Fibroblast of lung (primary cell): ENCODE results near the gene SSH2. TPM values are rescaled to one million over a fixed set of nuclear protein-coding genes. Genes with fewer than 3 reads are reported as not detected.

Source experiments
- DNase-seq, 2 donors: peaks; one replicate each; pipeline versions ENCODE4 v3.0.0 to v3.0.0-alpha.2; 2010; ENCODE audit warnings: low read depth in 2 of 2
- H2AFZ ChIP-seq: 2 replicates; pipeline ENCODE4 v1.5.1; 2012; ENCODE audit warnings: low read length, control low read depth, inconsistent platforms
- H3K27ac ChIP-seq: 2 replicates; pipeline ENCODE4 v1.5.1; 2011; ENCODE audit warnings: low read length, control low read depth; ENCODE audit not compliant: insufficient read depth
- H3K27me3 ChIP-seq: 2 replicates; pipeline ENCODE4 v1.5.1; 2011; ENCODE audit warnings: mild to moderate bottlenecking, low read length; ENCODE audit not compliant: control insufficient read depth, insufficient read depth
- H3K36me3 ChIP-seq: 2 replicates; pipeline ENCODE4 v1.5.1; 2011; ENCODE audit warnings: low read length; ENCODE audit not compliant: control insufficient read depth, insufficient read depth
- H3K4me1 ChIP-seq: 2 replicates; pipeline ENCODE4 v1.5.1; 2011; ENCODE audit warnings: low read length; ENCODE audit not compliant: control insufficient read depth, insufficient read depth; ENCODE audit errors: extremely low read depth
- H3K4me2 ChIP-seq: 2 replicates; pipeline ENCODE4 v1.5.1; 2011; ENCODE audit warnings: low read length, control low read depth; ENCODE audit not compliant: insufficient read depth; ENCODE audit errors: extremely low read depth
- H3K4me3 ChIP-seq, 4 experiments: fragments of 200-600 bp in 1 of 4; sonication (generic) in 1 of 4; replicated peaks in 1 of 4; 2 replicates each; pipeline ENCODE4 v1.5.1; 2011 to 2016; ENCODE audit warnings: low read length in 4 of 4, low read depth in 3 of 4, mild to moderate bottlenecking in 3 of 4, control low read depth in 2 of 4, inconsistent platforms in 1 of 4, mixed read lengths in 1 of 4; ENCODE audit not compliant: insufficient read depth in 1 of 4; ENCODE audit errors: control extremely low read depth in 1 of 4
- H3K79me2 ChIP-seq: 2 replicates; pipeline ENCODE4 v1.5.1; 2012; ENCODE audit warnings: mild to moderate bottlenecking, low read length, inconsistent platforms; ENCODE audit not compliant: control insufficient read depth, insufficient read depth
- H3K9ac ChIP-seq: 2 replicates; pipeline ENCODE4 v1.5.1; 2011; ENCODE audit warnings: mild to moderate bottlenecking, low read length, control low read depth; ENCODE audit not compliant: insufficient read depth
- H3K9me3 ChIP-seq: 2 replicates; pipeline ENCODE4 v1.5.1; 2012; ENCODE audit warnings: low read depth, low read length; ENCODE audit not compliant: control insufficient read depth, insufficient read depth
- H4K20me1 ChIP-seq: 2 replicates; pipeline ENCODE4 v1.5.1; 2011; ENCODE audit warnings: low read length; ENCODE audit not compliant: control insufficient read depth, insufficient read depth; ENCODE audit errors: extremely low read depth
- CTCF ChIP-seq, 2 donors: IDR thresholded peaks in 1 of 2; conservative IDR thresholded peaks in 1 of 2; 1 replicate in 1 of 2; 2 replicates in 1 of 2; pipeline ENCODE4 v1.5.1; 2011 to 2012; ENCODE audit warnings: low read length in 2 of 2, control low read depth in 1 of 2, inconsistent platforms in 1 of 2, low read depth in 1 of 2, mild to moderate bottlenecking in 1 of 2
- EZH2 ChIP-seq: IDR thresholded peaks from 2 replicates; pipeline ENCODE4 v1.5.1; 2012; ENCODE audit warnings: low read length, control low read depth, mild to moderate bottlenecking; ENCODE audit errors: missing control alignments
- polyA plus RNA-seq, 2 donors: library from polyadenylated mRNA; depleted of rRNA in 1 of 2; stranded (reverse) in 1 of 2; unstranded in 1 of 2; fragments of >200 nt; gene quantifications; 2 replicates each; pipeline ENCODE4 v1.2.1, GENCODE V29; 2011 to 2012; ENCODE audit warnings: missing spikeins in 1 of 2
- total RNA-seq: library from RNA; depleted of rRNA; stranded (reverse); fragments of >200 nt; gene quantifications from 2 replicates; pipeline ENCODE4 v1.2.1, GENCODE V29; 2014

The SSH2 gene
- total and polyA plus RNA-seq, 2 donors (not counting 1 experiment from before 2014, with no cell fraction given) = 21.0 to 30.2 TPM

DNA sequence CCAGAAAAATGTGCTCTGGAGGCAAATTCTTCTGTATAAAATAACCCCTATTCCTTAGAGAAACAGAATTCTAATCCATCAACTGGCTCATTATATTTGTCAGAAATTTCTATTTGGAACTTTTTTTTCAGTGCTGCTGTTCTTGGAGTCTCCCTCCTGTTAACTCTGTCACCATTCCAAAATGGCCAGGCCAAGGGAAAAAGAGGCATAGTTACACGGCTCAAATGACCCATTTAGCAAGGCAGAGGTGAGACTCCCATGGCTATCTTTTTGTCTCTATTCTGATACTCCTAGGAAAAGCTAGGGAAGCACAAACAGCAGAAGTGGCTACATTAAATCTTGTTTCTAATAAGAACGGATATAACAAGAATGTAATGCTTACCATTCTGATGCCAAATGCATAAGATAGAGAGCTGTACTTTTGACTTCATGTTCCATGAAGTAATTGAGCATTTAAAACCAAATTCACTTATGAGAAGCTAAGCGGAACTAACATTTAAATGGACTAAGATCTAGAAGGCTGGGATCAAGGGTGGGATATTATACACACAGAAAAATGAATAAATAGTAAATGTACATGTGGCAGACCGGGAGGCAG is 242.9 kb downstream of the SSH2 start:
- no peaks in the 10 kb centered on the region for H3K79me2 ChIP-seq
- no peak overlapping the region for H3K4me3 ChIP-seq
- no peaks in the 10 kb centered on the region for H3K27me3 ChIP-seq
- no peak overlapping the region for H3K27ac ChIP-seq
- no peak overlapping the region for H3K4me2 ChIP-seq
- no peak overlapping the region for H2AFZ ChIP-seq
- H3K9ac ChIP-seq = no peak overlapping the region
- no peak for DNase-seq
- H3K9me3 ChIP-seq = no peaks in the 10 kb centered on the region
- H3K4me1 ChIP-seq = peaks cover 1% of the 10 kb centered on the region
- no peaks in the 10 kb centered on the region for H3K36me3 ChIP-seq
- no peak for TF ChIP-seq CTCF (conservative IDR thresholded peaks at IDR 0.05 in 1 of 2, IDR thresholded peaks at IDR 0.05 in 1 of 2; ENCODE audit: low read depth in 1 of 2, low read length in 2 of 2)
- TF ChIP-seq EZH2 = no peak
- no peaks in the 10 kb centered on the region for H4K20me1 ChIP-seq

DNA sequence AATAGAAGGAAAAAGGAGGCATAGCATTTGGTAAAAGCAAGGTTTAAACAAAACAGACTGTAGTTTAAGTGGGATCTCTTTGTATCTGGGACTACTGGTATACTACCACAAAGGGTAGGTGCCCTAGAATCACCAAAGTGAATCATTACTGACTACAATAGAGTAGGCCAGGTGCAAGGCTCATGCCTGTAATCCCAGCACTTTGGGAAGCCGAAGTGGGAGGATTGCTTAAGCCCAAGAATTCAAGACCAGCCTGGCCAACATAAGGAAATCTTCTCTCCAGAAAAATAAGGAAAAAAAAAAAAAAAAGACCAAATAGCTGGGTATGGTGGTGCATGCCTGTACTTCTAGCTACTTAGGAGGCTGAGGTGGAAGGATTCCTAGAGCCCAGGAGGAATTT is 246.5 kb downstream of the SSH2 start:
- H3K4me2 ChIP-seq = no peak overlapping the region
- no peak for DNase-seq
- H3K27me3 ChIP-seq = no peaks in the 10 kb centered on the region
- H3K9ac ChIP-seq = no peak overlapping the region
- no peaks in the 10 kb centered on the region for H3K9me3 ChIP-seq
- H3K36me3 ChIP-seq = no peaks in the 10 kb centered on the region
- no peaks in the 10 kb centered on the region for H3K4me1 ChIP-seq
- no peaks in the 10 kb centered on the region for H3K79me2 ChIP-seq
- no peaks in the 10 kb centered on the region for H4K20me1 ChIP-seq
- H3K27ac ChIP-seq = no peak overlapping the region
- no peak overlapping the region for H3K4me3 ChIP-seq
- H2AFZ ChIP-seq = no peak overlapping the region
- no peak for TF ChIP-seq CTCF (conservative IDR thresholded peaks at IDR 0.05 in 1 of 2, IDR thresholded peaks at IDR 0.05 in 1 of 2; ENCODE audit: low read depth in 1 of 2, low read length in 2 of 2)
- TF ChIP-seq EZH2 = no peak

DNA sequence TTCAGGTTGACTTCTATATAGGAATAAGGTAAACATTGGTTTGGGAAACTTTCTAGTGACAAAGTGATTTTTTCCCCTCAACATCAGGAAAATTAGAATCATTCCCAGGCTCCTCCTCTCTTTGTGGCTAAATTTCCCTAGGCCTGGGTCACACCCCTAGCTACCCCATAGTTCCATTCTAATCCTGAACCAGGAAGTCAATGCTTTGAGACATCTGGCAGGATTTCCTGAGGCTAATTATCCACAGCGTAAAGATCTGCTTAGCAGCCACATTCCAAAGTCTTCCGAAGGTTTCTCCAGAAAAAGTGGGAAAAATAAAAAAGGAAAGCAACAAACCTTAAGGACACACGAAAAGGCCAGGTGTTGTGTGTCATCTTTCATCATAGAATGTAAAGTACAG is 247.0 kb downstream of the SSH2 start:
- Histone ChIP-seq H3K27me3 (no peaks in the 10 kb centered on the region), H3K9ac (no peak overlapping the region), H3K27ac (no peak overlapping the region), H3K36me3 (no peaks in the 10 kb centered on the region), H3K79me2 (no peaks in the 10 kb centered on the region), H3K4me2 (no peak overlapping the region), H3K4me3 (no peak overlapping the region), H3K9me3 (no peaks in the 10 kb centered on the region), H2AFZ (no peak overlapping the region), H3K4me1 (no peaks in the 10 kb centered on the region), H4K20me1 (no peaks in the 10 kb centered on the region)
- no peak for TF ChIP-seq CTCF (conservative IDR thresholded peaks at IDR 0.05 in 1 of 2, IDR thresholded peaks at IDR 0.05 in 1 of 2; ENCODE audit: low read depth in 1 of 2, low read length in 2 of 2)
- TF ChIP-seq EZH2 = no peak
- DNase-seq = no peak
